KMS-11 (cell line): ENCODE data around the gene VPS26A.
"Not testable (repeated sequence)": the region's sequence is repeated elsewhere in the genome, so short reads cannot be mapped to it uniquely, and the experiment has no call there.

Experiments used
- H2AFZ ChIP-seq: fragments of 200-600 bp; sonication (generic); 2 replicates; pipeline ENCODE4 v1.6.1; 2016; ENCODE audit warnings: antibody characterized with exemption, mixed run types, low read depth
- H3K27ac ChIP-seq: fragments of 200-600 bp; sonication (generic); 2 replicates; pipeline ENCODE4 v1.6.1; 2016; ENCODE audit warnings: mild to moderate bottlenecking, mixed run types
- H3K27me3 ChIP-seq: fragments of 200-600 bp; sonication (generic); 2 replicates; pipeline ENCODE4 v1.6.1; 2017; ENCODE audit warnings: mild to moderate bottlenecking, low read depth, mixed run types, moderate library complexity; ENCODE audit not compliant: insufficient read depth
- H3K36me3 ChIP-seq: fragments of 200-600 bp; sonication (generic); 2 replicates; pipeline ENCODE4 v1.6.1; 2017; ENCODE audit warnings: mild to moderate bottlenecking, mixed run types; ENCODE audit not compliant: insufficient read depth
- H3K4me1 ChIP-seq: fragments of 200-600 bp; sonication (generic); 2 replicates; pipeline ENCODE4 v1.6.1; 2016; ENCODE audit warnings: mild to moderate bottlenecking, low read depth, mixed run types; ENCODE audit not compliant: poor library complexity, severe bottlenecking
- H3K4me2 ChIP-seq: fragments of 200-600 bp; sonication (generic); 2 replicates; pipeline ENCODE4 v1.7.0; 2016; ENCODE audit warnings: mild to moderate bottlenecking, mixed run types
- H3K4me3 ChIP-seq: fragments of 200-600 bp; sonication (generic); IDR thresholded peaks from 2 replicates; pipeline ENCODE4 v1.6.1; 2017; ENCODE audit warnings: low read depth, low read length, mixed read lengths; ENCODE audit not compliant: insufficient read depth
- H3K79me2 ChIP-seq: fragments of 200-600 bp; sonication (generic); 2 replicates; pipeline ENCODE4 v1.6.1; 2016; ENCODE audit warnings: low read depth, mixed run types; ENCODE audit not compliant: insufficient read depth
- H3K9ac ChIP-seq: fragments of 200-600 bp; sonication (generic); 2 replicates; pipeline ENCODE4 v1.6.1; 2016; ENCODE audit warnings: mild to moderate bottlenecking, mixed run types
- H4K20me1 ChIP-seq: fragments of 200-600 bp; sonication (generic); 2 replicates; pipeline ENCODE4 v1.6.1; 2016; ENCODE audit warnings: mild to moderate bottlenecking, mixed run types; ENCODE audit not compliant: insufficient read depth
- CTCF ChIP-seq: fragments of 200-600 bp; sonication (generic); conservative IDR thresholded peaks from 2 replicates; pipeline ENCODE4 v1.6.1; 2017; ENCODE audit warnings: low read depth, mild to moderate bottlenecking, antibody characterized with exemption, low read length, moderate library complexity, mixed read lengths

Gene VPS26A

GRCh38 chr10:69160809-69161241 is 36.8 kb downstream of the VPS26A start:
- Histone ChIP-seq H3K27ac (no peak overlapping the region), H4K20me1 (no peaks in the 10 kb centered on the region), H3K9ac (no peak overlapping the region), H3K4me3 (no peak overlapping the region), H3K36me3 (no peaks in the 10 kb centered on the region), H3K4me1 (no peaks in the 10 kb centered on the region), H3K4me2 (no peak overlapping the region), H3K27me3 (no peaks in the 10 kb centered on the region), H3K79me2 (no peaks in the 10 kb centered on the region), H2AFZ (no peak overlapping the region)
- no peak for TF ChIP-seq CTCF

- Histone ChIP-seq H3K4me2 (no peak overlapping the region), H3K27me3 (no peaks in the 10 kb centered on the region), H4K20me1 (no peaks in the 10 kb centered on the region), H3K79me2 (no peaks in the 10 kb centered on the region), H3K27ac (no peak overlapping the region), H3K36me3 (no peaks in the 10 kb centered on the region), H2AFZ (no peak overlapping the region), H3K4me3 (no peak overlapping the region), H3K9ac (no peak overlapping the region), H3K4me1 (peaks cover 17% of the 10 kb centered on the region)
- TF ChIP-seq CTCF, result no peak
Measured at GRCh38 chr10:69168493-69168892, 44.5 kb downstream of the VPS26A start.

- no peaks in the 10 kb centered on the region for H3K27me3 ChIP-seq
- no peak for TF ChIP-seq CTCF
- H3K4me1 ChIP-seq, result peaks cover 17% of the 10 kb centered on the region
- H2AFZ ChIP-seq, result no peak overlapping the region
- H4K20me1 ChIP-seq, result no peaks in the 10 kb centered on the region
- no peak overlapping the region for H3K9ac ChIP-seq
- H3K4me3 ChIP-seq, result no peak overlapping the region
- peak overlapping the region; percentile 27; the same call in 1 of the 2 replicates for H3K4me2 ChIP-seq
- no peaks in the 10 kb centered on the region for H3K36me3 ChIP-seq
- no peaks in the 10 kb centered on the region for H3K79me2 ChIP-seq
- H3K27ac ChIP-seq, result no peak overlapping the region
Measured at GRCh38 chr10:69172241-69172982, 48.4 kb downstream of the VPS26A start.

- H3K9ac ChIP-seq, H3K27me3 ChIP-seq, H3K79me2 ChIP-seq, H3K27ac ChIP-seq, H3K36me3 ChIP-seq, H2AFZ ChIP-seq, H4K20me1 ChIP-seq, H3K4me3 ChIP-seq, H3K4me2 ChIP-seq: not testable (repeated sequence)
- peaks cover 17% of the 10 kb centered on the region for H3K4me1 ChIP-seq
Measured at GRCh38 chr10:69175326-69175725, 51.3 kb downstream of the VPS26A start.

GRCh38 chr10:69176823-69177222 is 52.8 kb downstream of the VPS26A start:
- Histone ChIP-seq H3K9ac (no peak overlapping the region), H3K27me3 (no peaks in the 10 kb centered on the region), H3K27ac (no peak overlapping the region), H3K79me2 (peaks cover 15% of the 10 kb centered on the region), H3K4me1 (peaks cover 20% of the 10 kb centered on the region), H4K20me1 (no peaks in the 10 kb centered on the region), H3K36me3 (no peaks in the 10 kb centered on the region), H3K4me3 (no peak overlapping the region), H2AFZ (no peak overlapping the region), H3K4me2 (no peak overlapping the region)
- no peak for TF ChIP-seq CTCF
